Stimulated activated CD4-positive, alpha-beta T cell treated with anti-CD3 and anti-CD28 coated beads, Interleukin-2, amount 100 ng/mL, for 24 hours (primary cell): ENCODE results near the gene PDSS2.
"Not testable (repeated sequence)": the region's sequence is repeated elsewhere in the genome, so short reads cannot be mapped to it uniquely, and the experiment has no call there.

Experiments
- DNase-seq, 2 donors: peaks; one replicate each; pipeline ENCODE4 v3.0.0-alpha.2; 2020

Gene PDSS2

DNA sequence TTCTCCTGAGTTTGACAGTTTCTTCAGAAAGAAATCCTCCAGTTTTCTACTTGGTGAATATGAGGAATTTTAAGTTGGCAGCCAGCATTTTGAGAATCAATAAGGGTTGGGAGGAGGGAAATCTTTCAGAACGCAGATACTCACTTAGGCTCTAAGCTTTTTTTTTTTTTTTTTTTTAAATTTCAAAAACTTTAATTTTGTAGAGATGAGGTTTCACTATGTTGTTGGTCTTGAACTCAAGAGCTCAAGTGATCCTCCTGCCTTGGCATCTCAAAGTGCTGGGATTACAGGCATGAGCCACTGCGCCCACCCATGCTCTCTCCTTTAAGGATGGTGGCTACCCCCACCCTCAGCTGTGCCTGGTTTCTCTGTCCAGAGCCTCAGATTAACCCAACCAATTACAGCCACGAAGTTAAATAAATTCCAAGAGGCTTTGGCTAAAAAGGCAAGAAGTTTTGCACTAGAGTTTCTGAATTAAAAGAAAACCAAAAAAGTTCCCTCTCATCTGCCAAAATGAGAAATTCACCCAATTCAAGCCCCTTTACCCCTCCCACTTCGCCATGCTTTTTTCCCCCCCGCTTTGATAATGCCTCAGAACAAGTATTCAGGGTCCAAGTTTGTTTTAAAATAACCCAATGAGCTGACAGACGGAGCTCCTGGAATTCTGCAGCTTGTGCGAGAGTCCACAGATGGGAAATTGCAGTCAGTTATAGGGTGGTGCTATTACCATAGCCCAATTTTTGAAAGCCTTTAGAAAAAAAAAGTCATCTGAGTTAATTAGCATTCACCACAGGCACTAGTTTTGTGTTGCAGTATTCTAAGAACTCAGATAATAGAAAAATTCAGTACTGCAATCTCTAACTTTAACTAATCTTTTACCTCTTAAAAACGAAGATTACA is 249.7 kb downstream of the PDSS2 start:
- DNase-seq: no peak

GRCh38 chr6:107207251-107207873 is 252.0 kb downstream of the PDSS2 start:
- DNase-seq: no peak

- no peak for DNase-seq
These were observed 254.0 kb downstream of the PDSS2 start for GRCh38 chr6:107205058-107205998.

- DNase-seq: no peak
These were observed 256.4 kb downstream of the PDSS2 start for GRCh38 chr6:107202876-107203468.

DNA sequence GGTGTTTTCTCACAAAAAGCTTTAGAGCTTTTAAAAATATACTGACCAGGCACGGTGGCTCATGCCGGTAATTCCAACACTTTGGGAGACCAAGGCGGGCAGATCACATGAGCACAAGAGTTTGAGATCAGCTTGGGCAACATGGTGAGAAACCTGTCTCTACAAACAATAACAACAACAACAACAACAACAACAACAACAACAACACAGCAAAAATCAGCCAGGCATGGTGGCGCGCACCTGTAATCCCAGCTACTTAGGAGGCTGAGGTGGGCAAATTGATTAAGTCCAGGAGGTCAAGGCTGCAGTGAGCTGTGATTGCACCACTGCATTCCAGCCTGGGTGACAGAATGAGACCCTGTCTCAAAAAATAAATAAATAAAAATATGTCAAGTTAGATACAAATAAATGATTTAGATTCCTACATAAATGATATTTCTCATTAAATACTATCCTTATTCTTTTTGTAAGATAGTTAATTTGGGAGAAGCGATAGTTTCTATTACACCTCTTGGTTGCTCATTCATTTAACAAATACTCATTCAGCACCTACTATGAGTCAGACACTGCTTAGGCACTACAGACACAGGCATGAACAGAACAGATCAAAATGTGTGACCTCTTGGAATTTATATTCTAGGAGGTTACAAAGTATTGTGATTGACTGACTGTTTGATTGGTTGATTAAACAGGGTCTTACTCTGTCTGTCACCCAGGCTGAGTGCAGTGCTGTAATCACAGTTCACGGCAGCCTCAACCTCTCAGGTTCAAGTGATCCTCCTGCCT is 260.5 kb downstream of the PDSS2 start:
- no peak for DNase-seq

DNA sequence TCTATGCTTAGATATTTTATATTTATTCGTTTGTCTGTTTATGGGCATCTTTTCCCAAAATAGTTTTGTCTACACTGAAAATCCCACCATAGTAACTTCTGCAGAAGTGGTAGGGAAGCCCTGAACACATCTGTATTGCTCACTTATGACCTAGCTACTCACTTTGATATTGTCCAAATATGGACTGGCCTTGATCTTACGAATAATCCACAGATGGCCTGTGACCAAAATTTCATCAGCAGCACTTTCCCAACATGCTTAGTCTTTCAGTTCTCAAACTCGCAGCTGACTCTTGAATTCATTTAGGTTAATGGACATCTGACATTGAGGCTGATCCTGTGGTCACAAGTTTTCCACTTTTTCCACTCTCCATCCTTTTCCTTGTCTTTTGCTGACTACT is 263.2 kb downstream of the PDSS2 start:
- DNase-seq: no peak

DNA sequence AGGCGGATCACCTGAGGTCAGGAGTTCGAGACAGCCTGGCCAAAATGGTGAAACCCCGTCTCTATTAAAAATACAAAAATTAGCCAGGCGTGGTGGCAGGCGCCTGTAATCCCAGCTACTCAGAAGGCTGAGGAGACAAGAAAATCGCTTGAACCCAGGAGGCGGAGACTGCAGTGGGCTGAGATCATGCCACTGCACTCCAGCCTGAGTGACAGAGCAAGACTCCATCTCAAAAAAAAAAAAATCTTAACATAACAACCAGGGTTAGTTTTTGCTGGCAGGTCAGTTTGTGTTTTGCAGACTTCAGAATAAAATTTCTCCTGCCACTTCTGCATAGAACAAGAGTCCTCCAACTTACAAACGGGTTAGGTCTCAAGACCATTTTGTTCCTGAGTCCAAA is 264.6 kb downstream of the PDSS2 start:
- not testable (repeated sequence) for DNase-seq

GRCh38 chr6:107192830-107193229 is 266.5 kb downstream of the PDSS2 start:
- no peak for DNase-seq

GRCh38 chr6:107187630-107188029 is 271.7 kb downstream of the PDSS2 start:
- DNase-seq: no peak

GRCh38 chr6:107186047-107186446 is 273.3 kb downstream of the PDSS2 start:
- DNase-seq: no peak

- DNase-seq: no peak
These were observed 273.9 kb downstream of the PDSS2 start for GRCh38 chr6:107185391-107185970.

- no peak for DNase-seq
These were observed 274.9 kb downstream of the PDSS2 start for GRCh38 chr6:107184435-107184834.

GRCh38 chr6:107180099-107180498 is 279.3 kb downstream of the PDSS2 start:
- DNase-seq: no peak

GRCh38 chr6:107179004-107179403 is 280.4 kb downstream of the PDSS2 start:
- peak in 1 of 2 donors; percentile 9 for DNase-seq

DNA sequence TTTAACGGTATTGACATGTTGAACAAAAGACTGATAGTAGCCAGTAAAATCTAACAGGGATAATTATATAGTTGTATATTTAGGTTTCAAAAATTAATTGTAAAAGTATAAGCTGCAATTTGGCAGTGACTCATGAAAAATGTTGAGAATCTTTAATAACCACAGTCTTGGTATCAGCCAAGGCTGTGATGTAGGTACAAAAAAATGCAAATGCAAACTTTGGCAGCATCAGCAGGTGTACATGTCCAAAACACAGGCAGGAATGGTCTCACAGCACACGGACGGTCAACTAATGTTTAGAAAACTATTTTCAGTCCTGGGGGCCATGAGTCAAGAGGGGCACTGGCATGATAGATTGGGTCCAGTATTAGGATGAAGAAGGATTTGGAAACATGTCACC is 285.6 kb downstream of the PDSS2 start:
- DNase-seq: no peak

GRCh38 chr6:107171513-107171912 is 287.9 kb downstream of the PDSS2 start:
- DNase-seq: no peak

DNA sequence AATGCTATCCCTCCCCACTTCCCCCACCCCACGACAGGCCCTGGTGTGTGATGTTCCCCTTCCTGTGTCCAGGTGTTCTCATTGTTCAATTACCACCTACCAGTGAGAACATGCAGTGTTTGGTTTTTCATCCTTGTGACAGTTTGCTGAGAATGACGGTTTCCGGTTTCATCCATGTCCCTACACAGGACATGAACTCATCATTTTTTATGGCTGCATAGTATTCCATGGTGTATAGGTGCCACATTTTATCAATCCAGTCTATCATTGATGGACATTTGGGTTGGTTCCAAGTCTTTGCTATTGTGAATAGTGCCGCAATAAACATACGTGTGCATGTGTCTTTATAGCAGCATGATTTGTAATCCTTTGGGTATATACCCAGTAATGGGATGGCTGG is 295.1 kb downstream of the PDSS2 start:
- not testable (repeated sequence) for DNase-seq

DNA sequence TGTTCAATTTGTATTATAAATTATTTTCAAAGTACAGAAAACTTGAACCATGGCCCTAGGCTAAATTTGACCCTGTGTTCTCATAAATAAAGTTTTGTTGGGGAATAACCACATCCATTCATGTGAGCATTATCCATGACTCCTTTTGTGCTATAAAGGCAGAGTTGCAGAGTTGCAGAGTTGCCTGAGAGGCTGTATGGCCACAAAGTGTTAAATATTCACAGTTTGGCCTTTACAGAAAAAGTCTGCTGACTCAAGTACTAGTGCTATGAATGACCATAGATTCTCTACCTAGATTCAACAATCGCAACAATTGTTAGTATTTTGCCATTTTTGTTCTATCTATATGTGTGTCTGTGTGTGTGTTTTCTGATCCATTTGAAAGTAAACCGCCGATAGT is 297.8 kb downstream of the PDSS2 start:
- no peak for DNase-seq

GRCh38 chr6:107156617-107157016 is 302.7 kb downstream of the PDSS2 start:
- DNase-seq: no peak

DNA sequence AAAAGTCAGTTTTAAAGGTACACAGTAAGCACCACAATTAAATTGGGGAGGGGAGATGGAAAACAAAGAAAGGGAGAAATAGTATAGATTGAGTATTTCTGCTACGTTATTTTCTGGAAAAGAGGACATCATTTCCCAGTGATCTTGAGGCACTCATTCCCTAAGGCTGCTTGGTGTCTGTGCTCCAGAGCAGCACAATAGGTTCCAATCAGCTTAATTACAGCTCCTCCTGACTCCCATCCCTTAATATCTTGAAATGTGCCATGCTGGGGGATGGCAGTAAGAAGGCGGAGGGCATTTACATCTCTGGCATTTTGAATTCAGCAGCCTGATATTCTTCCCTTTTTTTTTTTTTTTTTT is 304.6 kb downstream of the PDSS2 start:
- DNase-seq: no peak

DNA sequence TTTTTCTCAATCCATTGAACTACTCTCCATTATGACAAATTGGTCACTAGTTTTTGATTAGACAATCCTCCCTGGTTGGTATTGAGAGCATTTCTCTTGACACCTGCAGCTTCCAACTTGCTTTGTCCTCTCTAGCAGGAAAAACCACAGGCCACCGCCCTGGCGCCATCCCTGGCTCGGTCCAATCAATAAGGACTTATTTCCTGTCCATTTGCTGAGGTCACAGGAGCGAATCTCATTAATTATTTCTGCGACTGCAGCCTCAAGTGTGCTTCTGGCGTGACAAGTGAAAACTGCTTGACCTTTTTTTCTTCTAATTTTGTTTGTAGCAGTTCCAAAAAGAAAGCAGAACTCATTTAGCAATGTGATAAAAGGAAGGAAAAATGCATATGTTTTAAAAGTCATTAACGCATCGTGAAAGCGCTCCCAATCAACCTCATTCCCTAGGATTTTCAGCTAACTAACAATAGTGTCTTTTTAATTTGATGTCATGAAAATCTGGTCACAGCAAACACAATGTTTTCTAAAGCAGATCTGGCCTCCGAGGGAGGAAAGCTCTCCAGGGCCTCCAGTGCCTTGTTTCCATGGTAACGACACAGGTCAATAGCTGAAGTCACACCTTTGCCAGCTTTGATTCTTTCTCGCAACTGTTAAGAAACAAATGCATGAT is 305.1 kb downstream of the PDSS2 start:
- no peak for DNase-seq
